NCI-H2029 treated with DMSO at 0.1 percent for 48 hours (cell line): ENCODE measurements around the gene AGXT2.
"Not testable (repeated sequence)": the region's sequence is repeated elsewhere in the genome, so short reads cannot be mapped to it uniquely, and the experiment has no call there.

Experiments
- DNase-seq: peaks from one replicate; lab custom pipeline; 2025; lab: John Stamatoyannopoulos, UW

Gene AGXT2

DNA sequence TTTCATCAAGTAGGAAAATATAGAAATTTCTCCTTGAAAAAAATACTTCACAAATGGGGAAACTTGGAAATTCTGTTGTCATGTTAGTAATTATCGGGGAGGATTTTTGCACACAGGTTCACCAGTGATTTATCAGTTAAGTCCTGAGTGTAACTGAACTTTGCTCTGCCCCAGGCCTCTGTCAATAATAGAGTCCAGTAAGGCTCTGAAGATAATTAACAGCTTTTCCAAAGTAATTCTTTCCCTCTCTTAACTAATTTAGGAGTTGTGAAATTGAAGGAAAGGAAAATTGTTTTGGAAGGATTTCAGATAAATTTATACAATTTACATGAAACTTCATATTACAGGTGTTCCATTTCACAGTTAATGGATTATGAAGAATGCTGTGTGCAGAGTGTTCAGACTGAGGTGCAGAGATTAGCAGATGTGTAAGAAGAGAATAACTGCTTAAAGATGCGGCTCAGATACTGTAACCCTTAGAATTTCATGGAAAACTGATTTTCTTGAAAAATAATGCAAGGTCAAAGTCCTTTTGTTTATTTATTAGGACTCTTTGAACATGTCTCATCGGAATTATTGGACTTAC lies 2.9 kb upstream of the AGXT2 start:
- DNase-seq: no peak

DNA sequence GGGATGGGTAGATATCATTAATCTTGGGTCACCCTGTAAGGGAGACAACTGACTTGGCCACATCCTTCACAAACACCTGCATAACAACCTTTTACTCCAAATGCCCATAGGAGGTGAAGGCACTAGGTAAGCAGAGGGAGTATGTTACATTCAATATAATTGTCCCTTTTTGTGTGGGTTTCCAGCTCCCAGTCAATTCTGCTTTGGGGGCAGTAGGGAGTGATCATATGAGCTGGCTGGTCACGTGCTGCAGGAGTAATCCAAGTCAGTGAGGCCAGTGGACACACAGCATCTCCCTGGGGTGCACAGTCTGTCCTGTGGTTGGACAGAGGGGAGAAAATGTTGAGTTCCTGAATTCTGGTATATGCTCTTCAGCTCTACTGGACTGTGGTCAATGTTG lies 1.2 kb upstream of the AGXT2 start:
- no peak for DNase-seq

DNA sequence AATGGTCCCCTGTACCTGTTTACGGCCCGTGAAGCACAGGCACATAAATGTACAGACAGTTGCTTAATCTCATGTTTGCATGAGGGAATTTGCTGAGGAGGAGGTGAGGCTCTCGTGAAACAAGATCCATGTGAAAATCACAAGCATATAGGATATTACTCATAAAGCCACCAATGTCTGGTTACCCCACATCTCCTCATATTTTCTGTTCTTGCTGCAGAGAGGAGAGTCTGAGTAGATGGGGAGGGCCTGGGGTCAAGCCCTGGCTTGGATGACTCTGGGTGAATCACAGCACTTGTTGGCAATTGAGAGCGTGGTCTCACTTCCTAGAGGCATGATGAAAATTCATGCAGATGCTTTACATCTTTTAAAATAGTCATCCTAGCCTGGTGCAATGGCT lies 975 bp downstream of the AGXT2 start:
- no peak for DNase-seq

DNA sequence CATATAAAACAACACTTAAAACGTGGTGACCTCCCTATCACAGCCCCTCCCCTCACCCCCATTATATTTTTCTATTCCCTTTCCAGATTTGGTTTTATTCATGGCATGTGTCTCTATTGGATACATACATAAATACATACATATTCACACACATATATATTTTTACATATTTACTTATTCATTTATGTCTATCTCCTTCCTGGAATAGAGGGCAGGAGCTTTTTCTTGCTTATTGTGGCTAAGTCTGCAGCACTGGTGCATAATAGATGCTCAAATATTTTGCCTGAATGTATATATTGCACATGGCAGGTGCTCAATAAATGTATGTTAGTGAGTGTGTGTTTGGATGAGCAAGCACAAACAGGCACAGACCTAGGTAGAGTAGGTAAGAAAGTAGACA lies 2.5 kb downstream of the AGXT2 start:
- DNase-seq: no peak

DNA sequence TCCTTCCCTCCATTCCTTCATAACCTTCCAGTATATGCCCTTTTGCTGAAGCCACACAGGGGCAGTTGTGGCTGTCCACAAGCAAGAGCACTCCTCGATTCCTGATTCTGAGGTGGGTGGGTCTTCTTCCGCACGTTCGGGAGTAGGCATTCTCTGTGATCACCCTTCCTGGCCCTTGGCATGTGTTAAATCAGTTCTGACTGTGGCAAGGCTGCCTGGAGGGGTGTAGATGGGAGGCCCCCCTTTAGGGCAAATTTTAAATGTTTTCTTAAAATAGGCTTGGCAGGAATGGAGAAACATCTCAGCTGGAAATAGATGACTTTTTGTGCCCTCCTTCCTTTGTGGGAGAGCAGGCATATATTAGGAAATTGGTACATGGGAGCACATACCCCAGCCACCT lies 3.1 kb downstream of the AGXT2 start:
- no peak for DNase-seq

DNA sequence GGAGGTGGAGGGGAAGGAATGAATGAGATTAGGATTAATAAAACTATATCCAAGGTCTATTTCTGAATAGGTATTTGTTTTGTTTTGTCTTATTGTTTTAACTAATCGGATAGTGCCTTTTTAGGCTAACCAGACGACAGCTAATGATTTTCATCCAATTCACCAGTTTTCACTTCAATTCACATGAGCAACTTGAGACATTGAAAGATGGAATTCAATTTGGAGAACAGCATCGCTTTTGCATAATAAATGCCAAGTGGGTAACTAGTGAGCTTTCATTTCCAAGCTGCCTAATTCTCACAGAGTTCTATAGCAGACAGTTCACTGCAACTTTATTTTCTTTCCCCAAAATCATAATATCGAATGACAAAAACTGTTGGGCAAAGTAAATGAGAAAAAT lies 5.0 kb downstream of the AGXT2 start:
- no peak for DNase-seq

DNA sequence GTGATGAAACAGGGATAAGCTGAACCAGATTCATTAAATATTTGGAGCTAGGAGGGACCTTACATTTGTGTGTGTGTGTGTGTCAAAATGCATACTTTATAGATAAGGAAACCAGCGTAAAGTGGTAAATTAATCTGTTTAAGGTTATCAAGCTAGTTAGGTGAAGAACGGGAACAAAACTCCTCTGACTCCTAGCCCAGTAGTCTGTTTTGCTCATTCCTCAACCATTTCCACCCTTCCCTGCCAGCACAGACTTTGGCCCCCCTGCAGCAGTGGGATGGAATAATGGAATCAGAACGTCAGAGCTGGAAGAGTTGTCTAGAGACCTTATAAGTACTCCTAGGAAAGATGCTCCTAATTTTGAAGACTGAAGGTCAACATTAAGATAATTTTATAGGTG lies 6.5 kb downstream of the AGXT2 start:
- DNase-seq: no peak

DNA sequence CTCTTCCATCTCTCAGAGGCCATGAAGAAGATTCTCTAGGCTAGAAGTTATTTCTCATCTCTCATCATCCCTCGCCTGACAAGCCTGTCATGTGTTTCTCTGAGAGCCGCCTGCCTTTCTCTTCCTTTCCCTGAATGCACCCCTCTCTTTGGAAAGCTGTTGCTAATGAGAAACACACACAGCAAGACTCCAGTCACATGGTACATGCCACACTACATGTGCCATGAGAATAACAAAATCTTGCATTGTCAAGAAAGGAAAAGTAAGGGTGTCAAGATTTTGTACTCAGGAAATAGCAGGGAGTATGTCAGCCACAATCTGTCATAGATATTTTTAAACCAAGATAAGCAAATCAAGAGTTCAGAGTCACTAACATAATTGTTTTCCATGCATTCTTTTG lies 8.9 kb downstream of the AGXT2 start:
- no peak for DNase-seq

DNA sequence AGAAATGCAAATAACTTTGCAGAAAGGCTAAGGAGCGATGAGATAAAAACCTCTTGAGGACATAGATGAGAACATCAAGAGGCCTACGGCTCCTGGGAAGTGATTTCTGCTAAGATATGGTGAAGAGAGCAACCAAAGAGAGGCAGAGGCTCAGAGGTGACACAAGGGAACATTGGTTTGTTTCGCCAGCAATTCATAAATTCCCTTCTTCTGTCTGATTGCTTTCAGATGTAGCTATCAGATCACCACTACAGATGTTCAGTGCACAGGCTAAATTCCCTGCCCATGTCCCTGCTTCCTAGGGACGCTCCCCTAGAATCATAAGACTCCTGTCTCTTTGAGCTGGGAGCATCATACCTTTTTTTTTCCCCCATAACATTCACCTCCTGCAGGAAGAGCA lies 11.2 kb downstream of the AGXT2 start:
- no peak for DNase-seq

DNA sequence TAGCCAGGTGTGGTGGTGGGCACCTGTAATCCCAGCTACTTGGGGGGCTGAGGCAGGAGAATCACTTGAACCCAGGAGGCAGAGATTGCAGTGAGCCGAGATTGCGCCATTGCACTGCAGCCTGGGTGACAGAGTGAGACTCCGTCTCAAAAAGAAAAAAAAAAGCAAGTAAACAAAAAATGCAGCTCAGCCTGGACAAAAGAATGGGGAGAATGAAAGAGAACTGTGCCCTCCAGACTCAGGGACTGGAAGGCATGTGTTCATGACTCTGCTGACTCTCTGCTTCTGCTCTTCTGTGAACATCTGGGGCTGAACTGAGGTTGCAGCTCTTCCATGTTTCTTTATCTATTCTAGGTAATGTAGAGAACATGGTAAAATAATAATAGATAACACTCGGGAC lies 11.8 kb downstream of the AGXT2 start:
- not testable (repeated sequence) for DNase-seq

DNA sequence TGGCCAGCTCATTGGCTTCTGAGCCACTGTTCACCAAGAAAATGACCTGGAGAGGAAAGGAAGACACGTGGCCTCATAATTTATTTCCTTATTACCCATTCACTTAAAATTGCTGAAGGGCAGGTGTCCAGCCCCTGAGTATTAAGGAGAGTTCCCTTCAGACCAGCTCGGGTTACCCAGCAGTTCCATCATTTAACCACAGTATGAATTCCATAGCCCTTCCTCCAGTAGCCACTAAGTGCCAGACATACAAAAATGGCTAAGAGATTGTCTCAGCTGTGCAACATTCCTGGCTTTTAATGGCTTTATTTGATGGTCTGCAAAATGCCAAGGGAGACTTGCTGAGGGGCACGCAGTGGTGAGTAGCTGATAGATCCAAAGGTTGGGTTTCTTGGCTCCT lies 12.5 kb downstream of the AGXT2 start:
- DNase-seq: no peak

DNA sequence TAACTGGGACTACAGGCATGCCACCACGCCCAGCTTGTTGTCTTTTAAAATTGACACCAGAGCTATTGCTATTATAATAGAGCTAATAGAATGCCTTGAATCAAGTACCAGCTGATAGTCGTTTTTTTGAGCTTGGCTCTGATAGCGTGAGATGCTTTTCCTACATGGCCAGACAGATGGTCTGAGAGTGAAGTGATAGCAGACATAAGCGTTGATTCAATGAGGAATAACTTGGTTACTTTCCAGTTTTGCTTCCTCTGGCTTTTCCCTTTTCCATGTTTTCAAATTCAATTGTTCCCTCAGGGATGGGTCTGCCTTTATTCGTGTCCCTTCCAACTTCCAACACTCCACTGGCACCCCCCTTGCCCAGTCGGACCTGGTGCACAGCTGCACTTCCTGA lies 15.4 kb downstream of the AGXT2 start:
- DNase-seq: no peak

DNA sequence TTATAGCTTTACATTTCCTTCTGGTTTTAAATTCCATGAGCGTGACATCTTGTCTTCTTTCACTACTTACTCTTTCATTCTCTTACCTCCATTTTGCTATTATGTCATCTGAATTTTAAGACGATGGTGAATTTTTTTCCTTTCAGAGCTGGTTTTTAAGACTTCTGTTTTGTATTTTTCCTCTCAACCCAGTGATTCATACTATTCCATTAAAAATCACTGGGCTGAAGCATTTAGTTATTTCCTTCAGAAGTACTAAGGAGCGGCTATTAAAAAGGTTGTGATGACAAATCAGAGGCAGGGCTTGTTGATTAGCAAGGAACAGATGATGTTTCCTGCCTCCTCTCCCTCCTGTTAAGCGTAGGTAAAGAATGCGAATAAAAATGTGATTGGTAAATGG lies 16.5 kb downstream of the AGXT2 start:
- no peak for DNase-seq

DNA sequence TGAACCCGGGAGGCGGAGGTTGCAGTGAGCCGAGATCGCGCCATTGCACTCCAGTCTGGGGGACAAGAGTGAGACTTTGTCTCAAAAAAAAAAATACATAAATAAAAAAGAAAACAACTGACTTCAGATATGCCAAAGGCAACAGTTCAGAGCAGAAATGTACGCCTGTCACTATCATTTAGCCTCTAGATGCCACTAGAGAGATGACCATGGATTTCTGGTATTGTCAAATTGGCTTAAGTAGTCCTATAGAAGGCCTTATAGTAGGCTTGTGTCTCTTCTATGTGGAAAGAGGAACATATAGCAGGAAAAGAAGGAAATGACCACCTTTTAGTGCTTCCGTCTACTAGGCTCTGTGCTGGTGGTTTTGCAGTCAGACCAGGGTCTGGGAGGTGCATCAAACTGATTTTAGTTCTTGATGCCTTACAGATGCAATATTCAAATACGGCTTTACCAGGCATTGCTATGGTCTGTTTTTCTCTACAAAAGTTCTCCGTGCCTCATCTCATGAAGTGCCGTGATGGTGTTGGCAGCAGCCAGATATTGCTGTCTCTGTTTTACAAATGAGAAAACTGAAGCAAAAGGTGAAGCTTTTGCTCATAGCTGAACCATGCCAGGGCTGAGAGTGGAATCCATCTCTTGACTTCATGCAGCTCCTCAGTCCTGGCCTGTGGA lies 17.2 kb downstream of the AGXT2 start:
- no peak for DNase-seq

DNA sequence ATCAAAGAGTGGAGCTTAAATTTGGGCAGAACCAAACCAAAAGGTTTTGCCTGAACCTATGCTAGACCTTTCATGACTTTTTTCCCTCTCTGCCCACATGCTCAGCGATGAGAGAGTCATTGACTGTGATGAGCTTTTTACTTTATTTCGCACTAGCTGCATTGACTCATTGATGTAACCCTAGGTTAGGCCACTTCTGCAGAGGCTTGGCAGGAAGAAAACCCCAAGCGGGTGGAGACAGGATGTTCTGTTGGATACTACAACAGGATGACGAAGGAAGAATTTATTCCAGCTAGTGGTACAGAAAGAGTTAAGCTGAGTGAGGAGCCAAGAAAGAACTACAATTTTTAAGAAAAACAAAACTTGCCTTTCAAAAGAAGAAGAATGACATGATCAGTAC lies 18.4 kb downstream of the AGXT2 start:
- DNase-seq: no peak

DNA sequence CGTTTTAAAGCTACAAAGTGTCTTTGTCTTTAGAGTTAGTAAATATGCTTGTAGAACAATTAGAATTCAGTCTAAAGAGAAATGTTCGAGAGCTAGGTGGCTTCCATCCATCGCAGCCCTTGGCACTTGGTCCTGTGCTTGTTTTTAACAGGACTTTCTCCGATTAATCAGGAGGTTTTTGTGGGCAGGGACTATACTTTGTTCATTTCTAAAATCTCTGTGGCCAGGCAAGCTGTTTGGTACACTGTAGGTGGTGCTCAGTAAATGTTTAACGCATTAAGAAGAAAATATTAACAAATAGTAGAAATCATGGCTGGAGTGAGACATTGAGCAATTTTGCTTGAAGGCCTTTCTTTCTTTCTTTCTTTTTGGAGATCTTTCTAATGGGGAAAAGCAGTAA lies 20.8 kb downstream of the AGXT2 start:
- no peak for DNase-seq

DNA sequence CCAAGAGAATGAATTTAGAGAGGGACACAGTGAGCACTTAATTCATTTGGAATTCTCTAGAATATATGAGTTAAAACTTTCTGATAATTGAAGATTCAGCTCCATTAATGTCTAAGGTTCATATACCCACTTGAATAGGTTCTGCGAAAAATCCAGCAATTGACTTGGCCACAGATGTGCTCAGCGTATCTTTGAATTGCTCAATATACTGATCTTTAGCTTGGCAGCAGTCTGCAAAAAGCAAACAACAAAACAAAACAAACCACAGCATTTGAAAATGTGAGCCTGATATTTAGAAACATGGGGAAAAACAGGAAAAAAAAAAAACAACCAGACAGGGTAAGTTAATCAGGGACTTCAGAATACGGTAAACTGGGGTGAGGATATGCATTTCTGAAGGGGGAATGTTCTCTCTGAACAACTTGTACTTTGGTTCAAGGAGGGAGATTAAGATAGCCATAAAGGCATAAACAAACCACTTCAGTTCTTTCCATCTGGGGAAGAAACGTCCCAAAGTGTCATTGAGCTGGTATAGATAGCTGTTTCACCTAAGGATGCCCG lies 21.4 kb downstream of the AGXT2 start:
- no peak for DNase-seq

DNA sequence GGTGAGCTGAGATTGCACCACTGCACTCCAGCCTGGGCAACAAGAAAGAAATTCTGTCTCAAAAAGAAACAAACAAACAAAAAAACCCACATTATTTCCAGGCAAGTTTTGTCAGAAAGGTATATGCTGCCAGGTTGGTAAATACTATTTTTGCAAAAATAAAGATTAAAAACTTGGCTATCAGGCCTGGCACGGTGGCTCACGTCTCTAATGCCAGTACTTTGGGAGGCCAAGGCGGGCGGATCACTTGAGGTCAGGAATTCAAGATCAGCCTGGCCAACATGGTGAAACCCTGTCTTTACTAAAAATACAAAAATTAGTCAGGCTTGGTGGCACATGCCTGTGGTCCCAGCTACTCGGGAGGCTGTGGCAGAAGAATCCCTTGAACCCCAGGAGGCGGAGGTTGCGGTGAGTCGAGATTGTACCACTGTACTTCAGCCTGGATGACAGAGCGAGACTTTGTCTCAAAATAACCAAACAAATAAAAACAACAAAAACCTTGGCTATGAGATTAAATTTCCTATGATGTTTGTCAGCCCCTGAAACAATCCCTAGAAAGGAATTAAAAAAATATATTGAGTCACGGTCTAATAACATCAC lies 22.7 kb downstream of the AGXT2 start:
- DNase-seq: no peak

DNA sequence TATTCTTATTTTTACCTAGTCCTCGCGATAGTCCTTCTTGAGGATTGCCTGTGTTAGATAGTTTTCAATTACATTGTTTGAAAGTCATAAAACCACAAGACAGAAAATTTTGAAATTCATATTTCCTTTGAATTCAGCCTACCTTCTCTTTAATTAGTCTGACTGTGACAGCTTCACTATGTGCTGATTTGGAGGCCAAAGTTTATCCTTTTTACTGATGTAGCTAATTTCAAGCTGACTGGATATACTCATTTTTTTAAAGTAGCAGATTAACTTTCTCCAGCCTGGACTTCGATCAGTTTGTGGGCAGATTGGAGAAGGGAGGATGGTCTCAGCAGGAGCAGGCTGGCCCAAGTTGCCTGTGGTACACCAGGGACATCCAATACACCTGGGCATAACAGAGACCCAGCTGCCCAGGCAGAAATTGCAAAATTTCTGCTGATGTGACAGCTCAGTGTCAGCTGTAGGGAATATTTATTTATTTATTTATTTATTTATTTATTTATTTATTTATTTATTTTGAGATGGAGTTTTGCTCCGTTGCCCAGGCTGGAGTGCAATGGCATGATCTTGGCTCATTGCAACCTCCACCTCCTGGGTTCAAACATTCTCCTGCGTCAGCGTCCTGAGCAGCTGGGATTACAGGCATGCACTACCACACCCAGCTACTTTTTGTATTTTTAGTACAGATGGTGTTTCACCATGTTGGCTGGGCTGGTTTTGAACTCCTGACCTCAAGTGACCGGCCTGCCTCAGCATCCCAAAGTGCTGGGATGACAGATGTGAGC lies 24.2 kb downstream of the AGXT2 start:
- DNase-seq: no peak

DNA sequence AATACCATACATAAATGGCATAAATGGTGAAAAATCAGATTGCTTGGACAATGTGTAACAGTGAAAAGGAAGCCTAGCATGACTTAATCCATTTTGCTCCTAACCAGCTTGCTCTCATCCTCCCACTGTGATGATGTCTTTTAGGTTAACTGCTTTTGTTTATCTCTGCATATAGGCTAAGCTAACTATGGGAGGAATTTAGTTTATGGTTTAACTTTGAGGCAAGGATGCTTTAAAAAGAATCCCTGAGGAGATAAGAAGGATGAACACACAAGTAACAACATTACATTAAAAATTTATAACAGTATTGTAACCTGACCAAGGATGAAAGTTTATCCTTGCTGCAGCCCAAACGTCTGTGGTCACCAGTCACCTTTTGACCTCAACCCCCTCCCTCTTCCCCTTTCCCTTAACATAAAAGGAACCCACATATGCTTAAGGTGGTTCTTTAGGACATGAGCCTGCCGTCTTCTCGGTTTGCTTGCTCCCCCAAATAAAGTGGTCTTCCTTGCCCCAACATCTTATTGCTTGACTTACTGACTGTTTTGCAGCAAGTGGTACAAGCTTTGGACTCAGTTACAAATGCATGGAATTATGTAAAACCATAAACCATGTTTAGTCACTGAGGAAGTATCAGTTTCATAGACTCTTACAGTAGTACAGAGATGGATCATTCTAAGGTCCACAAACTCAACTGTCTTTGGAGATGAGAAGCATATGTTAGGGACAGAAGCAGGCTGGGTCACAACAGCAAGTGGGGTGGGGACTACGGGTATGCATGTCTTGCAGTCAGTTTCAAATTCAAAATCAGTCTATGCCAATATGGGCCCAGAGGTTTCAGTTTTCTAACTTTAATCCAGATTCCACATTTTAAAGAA lies 31.3 kb downstream of the AGXT2 start:
- no peak for DNase-seq

DNA sequence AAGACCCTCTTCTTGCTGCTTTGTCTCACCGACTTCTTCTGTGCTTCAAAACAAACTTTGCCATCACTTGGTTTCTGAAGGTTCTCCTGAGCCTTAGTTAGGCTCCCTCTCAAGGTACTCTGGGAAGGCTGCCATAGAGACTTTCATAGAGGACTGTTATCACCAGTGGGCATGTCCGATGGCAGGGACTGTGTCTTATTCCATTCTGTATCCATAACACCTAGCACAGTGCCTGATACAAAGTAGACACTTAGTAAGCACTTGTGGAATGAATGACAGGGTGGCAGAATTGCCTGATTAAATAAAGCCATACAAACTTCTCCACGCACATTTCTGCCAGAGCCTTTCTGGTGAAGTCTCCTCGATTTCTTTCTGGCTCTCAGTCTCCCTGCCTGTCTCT lies 32.7 kb downstream of the AGXT2 start:
- no peak for DNase-seq

DNA sequence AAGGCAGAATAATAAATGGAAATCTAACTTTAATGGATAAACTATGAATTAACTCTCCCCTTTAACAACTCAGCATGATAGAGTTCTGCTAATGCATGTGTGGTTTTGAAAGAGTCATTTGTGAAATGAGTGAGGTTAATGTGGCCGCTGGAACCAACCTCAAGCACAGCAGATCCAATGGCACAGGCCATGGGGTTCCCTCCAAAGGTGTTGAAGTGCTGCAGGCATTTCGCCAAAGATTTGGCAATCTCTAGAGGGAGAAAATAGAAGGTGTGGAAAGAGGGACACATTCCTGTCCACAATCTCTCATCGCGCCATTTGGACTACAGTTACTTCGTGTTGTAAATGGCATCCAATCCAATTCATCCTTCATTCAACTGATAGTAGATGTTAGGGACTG lies 35.0 kb downstream of the AGXT2 start:
- DNase-seq: no peak
